GM21423 (cell line): Measurements from ENCODE around the gene DNAAF3.
A peak's percentile ranks its signal among the peaks of the same experiment; 100 is the strongest.
"Not testable (repeated sequence)": the region's sequence is repeated elsewhere in the genome, so short reads cannot be mapped to it uniquely, and the experiment has no call there.

Source experiments
- ATAC-seq: cut with Tn5 transposase; IDR thresholded peaks from one replicate; pipeline ENCODE4 v1.9.1; 2021; ENCODE audit warnings: mild to moderate bottlenecking, moderate library complexity; ENCODE audit not compliant: unreplicated experiment

Gene DNAAF3

DNA sequence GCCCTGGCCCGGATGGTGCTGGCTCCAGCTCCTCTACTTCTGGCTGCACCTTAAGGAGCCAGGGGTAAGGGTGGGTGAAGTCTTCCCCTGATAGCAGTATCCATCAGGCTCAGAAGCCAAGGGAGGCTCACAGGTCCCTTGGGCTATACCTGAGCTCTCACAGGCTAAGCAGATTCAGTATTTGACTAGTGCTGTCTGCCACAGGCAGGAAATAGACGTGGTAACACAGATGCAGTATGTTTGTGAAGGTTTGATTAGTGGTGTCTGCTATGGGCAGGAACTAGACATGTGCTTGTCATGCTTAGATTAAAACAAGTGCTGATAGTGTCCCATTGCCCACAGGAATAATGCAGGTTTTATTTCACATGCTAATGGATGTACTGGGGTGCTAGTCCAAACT, 9.7 kb upstream of the DNAAF3 start:
- ATAC-seq: no peak

DNA sequence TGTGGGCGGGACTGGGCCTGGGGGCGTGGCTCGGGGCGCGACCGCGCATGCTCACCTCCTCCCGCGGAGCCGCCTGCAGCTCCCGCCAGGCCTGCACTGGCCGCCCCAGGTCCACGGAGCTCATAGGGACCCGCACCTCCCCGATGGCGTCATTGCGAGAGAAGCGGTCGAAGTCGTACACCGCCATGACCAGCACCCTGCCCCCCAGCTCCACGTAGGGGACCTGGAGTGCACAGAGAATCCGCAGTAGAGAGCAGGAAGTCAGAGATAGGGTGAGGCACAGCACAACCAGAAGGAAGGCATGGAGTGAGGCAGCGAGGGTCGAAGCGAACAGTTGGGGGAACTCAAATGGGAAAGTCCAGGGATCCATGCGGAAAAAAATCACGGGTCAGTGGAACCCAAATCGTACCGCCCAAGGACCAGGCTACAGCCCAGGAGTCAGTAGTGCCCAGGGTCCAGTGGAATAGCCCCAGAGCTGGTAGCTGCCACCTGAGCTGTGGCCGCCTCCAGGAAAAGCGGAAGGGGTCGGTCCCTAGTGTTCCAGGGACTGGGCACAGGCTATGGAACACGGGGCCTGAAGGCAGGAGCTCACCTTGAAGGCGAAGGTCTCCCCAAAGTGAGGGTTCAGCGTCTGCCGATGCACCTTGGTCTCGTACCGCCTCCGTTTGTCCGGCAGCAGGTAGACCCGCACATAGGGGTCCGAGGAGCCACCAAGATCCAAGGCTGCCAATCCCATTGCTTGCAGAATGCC, 8.9 kb upstream of the DNAAF3 start:
- no peak for ATAC-seq

DNA sequence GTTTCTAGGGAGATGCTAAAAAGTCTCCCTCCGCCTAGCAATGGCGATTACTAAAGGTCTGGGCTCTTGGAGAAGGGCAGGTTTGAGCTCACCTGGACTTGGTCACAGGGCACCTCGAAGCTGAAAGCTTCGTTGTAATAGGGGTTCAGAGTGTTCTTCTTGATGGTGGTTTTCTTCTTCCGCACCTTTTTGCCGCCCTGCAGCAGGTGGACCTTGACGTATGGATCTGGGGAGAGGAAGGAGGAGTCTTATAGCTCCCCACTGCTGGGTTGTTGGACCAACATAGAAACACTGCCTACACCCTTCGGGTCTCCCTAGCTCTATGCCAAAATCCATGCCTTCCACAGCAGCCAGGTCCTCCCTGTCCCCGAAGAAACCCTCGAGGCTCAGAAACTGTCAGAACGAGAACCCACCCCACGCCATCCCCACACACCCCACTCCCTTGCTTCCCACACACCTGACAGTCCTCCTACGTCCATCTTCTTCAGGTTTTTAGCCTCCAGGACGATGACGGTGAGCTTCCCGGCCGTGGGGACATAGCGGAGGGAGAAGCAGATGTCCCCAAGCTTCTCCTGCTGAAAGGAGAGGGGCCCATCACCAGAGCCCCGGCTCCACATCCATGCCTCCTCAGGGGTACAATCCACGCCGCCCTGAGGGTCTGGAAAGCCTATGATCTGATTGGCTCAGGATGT, 8.2 kb upstream of the DNAAF3 start:
- no peak for ATAC-seq

DNA sequence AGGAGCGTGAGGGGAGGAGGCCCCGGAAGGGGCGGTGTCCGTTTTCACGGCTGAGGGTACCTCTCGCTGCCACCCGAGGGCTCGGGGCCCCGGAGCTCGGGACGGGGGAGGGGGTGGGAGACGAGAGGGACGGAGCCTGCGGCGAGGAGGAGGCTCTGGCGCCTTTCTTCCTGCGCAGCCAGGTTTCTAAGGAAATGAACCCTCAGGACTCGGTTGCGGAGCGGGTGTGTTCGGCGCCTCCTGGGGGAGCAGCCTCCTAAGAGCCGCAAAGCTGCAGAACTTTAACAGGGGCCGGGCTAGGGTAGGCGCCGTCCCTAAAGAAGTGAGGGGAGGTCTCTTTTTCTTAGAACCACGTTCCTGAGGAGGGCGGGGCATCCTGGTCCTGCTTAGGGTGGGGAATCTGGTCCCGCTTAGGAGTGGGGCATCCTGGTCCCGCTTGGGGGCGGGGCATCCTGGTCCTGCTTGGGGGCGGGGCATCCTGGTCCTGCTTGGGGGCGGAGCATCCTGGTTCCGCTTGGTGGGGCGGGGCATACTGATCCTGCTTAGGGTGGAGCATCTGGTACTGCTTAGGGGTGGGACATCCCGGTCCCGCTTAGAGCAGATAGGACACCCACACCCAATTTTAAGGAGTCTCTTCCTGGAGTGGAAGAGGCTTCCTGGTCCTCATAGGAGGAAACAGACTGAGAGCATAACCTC, 7.4 kb upstream of the DNAAF3 start:
- ATAC-seq: no peak

DNA sequence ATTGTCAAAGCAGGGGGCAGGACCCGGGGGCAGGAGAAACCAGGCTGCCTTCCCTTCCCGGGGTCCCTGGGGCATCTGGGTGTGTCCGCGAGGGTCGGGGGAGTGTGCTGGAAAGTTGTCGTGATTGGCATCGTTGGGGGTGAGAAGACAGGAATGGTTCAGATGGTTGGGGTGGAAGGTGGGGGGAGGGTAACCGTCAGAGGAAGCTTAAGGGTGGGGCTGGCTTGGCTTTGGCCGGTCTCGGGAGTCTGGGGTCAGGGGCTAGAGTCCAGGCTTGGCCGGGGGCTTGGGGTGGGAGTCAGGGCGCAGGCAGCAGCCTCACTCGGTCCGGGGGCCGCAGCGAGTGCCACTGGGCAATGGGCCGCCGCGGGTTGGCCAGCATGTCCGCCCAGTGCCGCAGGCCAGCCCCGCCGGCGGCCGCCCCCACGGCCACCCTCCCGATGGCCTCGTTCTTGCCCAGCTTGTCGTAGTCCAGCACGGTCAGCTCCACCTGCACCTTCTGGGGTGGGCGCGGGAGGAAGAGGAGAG, 6.8 kb upstream of the DNAAF3 start:
- ATAC-seq: no peak

DNA sequence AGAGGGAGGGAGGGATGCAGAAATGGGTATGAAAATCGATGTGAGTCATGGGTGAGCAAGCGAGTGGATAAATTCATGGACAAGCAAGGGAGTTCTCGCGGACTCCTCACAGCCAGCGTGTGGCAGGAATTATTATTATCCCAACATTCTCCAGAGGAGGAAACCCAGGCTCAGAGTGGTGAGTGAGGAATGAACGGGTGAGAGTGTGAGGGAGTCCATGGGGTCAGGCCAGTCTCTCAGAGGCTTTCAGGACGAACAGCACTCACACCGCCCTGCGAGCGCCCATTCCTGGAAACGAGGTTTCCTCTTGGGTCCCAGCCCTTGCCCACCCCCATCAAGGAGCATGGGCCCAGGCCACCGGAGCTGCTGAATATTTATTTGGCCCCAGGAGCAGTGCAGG, 6.3 kb upstream of the DNAAF3 start:
- no peak for ATAC-seq

DNA sequence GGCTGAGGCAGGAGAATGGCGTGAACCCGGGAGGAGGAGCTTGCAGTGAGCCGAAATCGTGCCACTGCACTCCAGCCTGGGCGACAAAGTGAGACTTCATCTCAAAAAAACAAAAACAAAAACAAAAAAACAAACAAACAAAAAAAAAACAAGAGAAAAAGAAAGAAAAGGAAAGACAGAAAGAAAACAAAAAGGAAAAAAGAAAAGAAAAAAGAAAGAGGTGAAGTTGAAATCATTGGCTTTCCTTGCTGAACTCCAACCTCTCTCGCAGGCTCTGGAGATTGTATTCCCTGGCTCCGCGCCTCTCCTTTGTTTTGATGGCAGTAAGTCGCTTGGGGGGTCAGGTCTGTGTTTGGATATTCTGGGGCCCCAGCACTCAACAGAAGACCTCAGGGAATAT, 5.9 kb upstream of the DNAAF3 start:
- ATAC-seq: not testable (repeated sequence)

DNA sequence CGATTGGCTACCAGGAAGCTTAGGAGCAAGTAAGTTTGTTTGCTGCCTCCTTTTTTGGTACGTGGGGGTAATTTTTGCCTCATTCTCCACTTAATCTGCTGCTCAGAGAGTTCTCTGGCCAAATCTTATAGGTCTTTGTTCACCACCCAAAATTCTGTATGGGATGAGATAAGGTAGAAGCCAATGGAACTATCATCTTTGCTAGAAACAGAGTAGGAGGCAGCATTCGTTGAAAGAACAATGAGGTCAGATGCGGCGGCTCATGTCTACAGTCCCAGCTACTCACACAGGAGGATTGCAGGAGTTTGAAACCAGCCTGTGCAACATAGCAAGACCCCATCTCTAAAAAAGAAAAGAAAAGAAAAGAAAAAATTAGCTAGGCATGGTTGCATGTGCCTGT, 5.0 kb upstream of the DNAAF3 start:
- no peak for ATAC-seq

DNA sequence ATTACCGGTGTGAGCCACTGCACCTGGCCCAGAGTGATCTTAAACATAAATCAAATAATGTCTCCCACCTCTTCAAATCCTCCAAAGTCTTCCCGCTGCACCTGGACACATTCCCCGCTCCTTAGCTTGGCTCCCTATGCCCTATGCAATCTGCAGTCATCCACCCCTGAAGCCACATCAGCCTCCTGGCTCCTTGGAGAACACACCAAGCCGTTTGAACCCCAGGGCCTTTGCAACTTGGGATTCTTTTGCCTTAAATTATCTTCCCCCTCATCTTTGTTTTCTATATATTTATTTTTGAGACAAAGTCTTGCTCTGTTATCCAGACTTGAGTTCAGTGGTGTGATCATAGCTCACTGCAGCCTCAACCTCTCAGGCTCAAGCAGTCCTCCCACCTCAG, 2.7 kb upstream of the DNAAF3 start:
- ATAC-seq: no peak

DNA sequence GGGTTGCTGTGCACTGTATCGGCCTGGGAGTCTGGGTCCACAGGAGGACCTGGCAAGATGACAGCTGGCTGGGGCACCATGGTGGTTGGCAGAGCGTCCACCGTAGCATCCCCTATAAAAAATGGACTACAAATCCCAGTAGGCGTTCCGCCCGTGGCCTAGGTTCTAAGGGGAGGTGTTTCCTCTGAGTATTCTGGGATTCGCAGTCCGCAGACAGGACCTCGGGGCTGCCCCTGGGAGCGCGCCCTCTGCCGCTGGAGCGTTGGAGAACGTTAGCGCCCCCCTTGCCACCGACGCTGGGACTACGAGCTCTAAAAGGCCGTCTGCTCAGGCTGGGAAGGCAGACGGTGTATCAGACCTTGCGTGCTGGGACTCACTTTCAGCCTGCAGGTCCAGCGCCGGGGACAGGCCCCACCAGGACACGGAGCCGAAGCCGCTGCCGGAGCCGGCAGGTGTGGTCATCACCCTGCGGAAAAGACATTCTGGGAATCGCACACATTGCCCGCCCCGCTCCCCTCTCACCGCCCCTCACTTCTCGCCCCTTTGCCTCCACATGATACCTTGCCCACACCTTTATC, 372 bp downstream of the DNAAF3 start:
- no peak for ATAC-seq

DNA sequence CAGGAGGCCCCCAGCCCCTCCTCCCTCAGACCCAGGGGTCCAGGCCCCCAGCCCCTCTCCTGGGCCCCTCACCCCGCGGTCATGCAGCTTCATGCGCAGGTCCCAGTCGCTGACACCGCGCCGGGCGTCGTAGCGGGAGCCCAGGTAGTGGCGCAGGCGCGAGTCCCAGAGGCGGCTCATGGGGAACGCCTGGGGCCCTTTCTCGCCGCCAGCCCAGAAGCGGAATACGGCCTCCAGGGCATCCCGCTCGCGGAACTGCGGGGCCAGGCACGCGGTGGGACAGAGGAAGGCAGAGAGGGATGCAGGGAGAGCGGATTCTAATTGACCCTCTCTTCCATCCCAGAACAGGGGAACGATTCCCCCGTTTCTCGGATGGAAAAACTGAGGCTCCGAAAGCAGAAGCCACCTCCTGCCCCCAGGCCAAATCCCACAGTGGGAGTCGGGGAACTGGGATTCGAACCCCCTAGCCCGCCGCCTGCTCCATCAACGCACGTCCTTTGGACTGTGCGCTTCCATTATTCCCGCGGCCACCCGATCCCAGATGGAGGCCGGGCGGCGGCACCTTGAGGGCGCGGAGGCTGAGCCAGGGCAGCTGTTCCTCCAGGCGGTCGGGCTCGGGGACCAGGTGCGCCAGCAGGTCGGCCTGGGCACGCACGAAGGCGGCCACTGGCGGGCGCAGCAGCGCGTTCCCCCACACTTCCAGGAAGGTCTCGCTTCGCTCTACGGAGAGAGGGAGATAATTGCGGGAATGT, 4.7 kb downstream of the DNAAF3 start:
- no peak for ATAC-seq

DNA sequence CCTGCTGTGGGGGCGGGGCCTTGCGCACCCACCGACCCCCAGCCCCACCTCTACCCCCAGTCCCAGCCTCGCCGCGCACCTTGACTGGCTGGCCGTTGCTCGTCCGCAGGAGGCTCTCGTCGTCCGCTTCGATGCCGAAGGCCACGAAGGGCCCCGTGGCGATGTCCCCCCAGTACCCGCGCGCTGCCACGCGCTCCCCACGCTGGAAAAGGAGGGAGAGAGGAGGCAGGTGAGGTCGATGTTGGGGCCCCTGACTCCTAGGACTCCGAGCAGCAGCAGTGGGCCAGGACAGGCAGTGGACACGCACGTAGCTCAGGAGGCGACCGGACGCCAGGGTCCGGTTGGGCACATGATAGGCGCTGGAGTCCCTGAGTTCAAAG, 5.4 kb downstream of the DNAAF3 start:
- ATAC-seq: no peak

DNA sequence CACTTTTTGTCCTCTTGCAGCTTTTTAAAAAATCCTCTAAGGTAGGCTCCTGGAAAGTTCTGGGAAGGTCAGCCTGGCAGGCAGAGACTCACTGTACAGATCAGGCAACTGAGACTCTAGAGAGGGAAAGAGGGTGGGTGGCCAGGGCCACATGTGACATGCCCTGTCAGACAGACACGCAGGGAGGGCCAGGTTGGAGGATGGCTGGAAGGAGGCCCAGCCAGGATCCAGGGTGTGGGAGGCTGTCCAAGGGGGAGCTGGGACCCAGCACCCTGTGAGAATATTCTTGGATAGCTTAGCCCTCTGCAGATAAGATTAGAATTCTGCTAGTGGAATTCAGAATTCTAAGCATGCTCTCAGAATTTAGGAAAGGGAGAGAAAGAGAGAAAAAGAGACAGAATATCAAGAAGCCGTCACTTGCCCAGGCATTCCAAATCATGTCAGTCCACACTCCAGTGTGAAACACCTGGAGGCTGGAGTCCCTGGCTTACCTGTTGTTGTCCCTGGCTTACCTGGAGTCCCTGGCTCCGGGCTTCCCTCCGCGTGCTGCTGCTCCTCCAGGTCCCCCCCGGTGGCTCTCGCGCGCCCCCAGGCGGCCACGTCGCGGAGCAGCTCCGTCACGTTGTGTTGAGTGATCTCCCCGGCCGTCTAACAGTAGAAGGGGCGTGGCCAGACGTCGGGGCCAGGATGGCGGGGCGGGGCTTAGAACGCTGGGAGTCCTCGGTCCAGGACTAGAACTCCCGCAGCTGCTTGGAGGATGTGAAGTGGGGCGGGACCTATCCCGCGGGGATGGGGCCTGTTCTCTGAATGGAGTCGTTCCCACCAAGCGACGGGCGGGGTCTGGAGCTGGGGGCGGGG, 6.1 kb downstream of the DNAAF3 start:
- ATAC-seq: peak; percentile 56

DNA sequence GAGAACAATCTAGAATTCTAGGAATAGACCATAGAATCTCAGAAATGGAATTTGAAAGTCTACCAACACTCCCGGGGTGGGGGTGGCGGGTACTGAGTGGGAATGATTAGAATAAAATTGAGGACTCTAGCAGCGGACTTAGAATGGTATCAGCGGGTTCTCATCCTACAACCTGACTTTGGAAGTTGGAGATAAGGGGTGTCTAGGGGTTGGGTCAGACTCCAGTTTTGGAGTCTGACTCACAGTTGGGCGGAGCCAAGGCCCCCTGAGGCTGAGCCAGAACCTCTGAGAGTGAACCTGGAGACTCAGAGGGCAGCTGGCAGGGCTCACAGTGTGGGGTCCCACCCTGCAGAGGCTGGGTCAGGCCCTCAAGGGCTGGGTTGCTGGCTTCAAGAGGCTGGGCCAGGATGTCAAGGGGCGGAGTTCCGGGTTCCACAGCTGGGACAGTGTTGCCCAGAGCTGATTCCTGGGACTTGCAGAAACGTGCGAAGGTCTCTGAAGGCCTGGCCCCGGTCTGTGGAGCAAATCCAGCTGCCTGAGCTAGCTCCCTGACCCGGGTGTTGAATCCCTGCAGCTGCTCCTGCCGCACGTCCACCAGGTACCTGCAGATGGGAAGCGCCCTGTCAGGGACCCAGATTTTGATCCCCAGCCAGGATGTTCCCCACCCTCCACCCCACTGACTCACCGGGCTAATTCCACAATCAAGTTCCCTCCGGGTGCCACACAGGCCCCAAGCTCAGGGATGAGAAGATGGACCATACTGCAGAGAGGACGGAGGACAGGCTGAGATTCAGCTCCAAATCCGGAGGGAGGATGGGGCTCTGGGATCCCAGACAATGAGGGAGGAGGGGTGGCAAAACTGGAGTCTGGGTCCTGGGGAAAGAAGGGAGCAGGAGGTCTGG, 7.3 kb downstream of the DNAAF3 start:
- ATAC-seq: no peak

DNA sequence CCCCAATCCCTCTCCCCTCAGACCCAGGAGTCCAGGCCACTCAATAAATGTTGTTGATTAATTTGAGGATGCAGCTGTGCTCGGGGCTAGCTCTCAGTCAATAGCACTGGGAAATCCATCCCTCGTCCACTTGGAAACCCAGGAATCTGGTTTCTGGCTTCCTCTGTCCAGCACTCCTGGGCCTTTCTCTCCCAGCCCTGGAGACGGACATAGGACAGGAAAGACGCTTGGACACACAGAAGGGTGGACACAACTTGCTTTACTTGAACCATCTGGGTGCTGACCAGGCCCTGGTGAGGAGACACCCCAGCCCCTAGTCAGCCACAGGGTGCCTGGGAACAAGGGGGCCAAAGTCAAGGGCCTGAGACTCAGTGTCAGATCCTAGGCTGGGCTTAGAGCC, 8.0 kb downstream of the DNAAF3 start:
- no peak for ATAC-seq

DNA sequence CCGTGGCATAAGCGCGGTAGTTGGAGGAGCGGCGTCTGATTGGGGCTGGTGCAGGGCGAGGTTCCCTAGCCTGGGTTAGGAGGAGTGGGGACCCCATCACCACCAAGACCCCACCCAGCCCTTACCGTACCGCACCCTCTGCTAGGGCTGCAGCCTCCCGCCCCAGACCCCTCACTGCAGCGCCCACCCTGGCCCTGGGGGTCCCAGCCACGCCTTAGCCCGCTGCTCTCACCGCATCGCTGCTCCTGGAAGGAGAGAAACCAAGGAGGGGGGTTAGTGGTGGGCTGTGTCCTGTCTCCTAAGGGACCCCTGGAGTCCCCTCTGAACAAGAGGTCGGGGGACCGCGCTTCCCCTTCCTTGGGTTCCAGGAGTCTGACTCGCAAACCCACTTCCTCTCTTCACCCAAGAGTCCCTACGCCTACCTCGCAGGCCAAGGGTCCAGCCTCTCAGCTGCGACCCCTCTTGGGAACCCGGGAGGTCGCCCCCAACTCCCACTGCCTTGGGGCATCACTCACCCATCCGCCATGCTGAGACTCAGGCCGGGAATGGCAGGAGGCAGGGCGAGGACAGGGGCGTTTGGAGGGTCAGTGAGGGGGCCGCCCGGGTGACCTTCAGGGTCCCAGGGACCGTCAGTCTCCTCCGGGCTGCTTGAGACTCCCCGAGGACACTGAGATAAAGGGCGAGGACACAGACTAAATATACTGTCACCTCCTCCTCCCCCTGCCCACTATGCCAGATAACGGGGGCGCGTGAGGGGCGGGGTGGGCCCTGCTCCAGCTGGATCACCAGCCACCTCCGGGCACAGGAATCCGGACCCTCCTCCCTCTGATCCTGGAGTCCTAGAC, 9.1 kb downstream of the DNAAF3 start, which contains the start of gene TNNI3:
Gene TNNI3, minus strand, starts transcription at position 669 of the 845 bp plus-strand sequence. Its CDS starts 143 bp downstream, at position 526.
- ATAC-seq: no peak

DNA sequence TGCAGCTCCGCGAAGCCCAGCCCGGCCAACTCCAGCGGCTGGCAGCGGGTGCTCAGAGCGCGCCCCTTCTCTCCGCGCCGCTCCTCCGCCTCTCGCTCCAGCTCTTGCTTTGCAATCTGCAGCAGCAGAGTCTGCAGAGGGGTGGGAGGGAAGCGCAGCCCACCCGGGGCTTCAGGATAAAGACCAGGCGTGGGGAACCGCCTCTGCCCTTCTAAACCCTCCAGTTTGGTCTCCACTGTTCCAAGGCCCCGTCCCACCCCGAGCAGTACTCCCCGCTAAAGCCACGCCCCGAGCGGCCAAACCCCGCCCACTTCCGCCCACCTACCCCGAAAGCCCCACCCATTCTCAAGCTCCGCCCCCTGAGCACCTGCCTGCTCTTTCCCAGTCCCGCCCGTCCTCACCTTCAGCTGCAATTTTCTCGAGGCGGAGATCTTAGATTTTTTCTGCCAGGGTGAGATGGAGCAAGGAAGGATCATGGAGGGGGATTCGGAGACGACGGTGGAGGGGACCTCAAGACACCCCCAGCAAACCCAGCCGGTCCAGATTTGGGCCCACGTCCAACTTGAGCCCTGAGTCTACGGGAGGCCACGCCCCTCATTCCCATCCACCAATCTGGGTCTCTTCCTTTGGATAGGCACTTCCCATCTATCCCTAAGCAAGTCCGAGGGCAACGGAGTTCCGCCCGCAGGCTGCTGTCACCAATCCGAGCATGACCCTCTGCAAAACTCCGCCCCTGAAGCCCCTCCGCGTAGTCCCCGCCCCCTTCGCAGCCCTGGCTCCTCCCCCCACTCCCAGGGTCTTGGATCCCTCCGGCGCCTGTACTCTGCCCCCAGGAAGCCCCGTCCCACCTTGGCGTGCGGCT, 10.0 kb downstream of the DNAAF3 start:
- ATAC-seq: no peak
